Mammary epithelial cell (primary cell): ENCODE measurements around the gene CCDC158.
"Not testable (repeated sequence)": the region's sequence is repeated elsewhere in the genome, so short reads cannot be mapped to it uniquely, and the experiment has no call there.

ENCODE experiments used
- EZH2 ChIP-seq: IDR thresholded peaks from 2 replicates; pipeline ENCODE4 v1.6.1; 2012; ENCODE audit warnings: low read length, inconsistent platforms, borderline replicate concordance
- TF ChIP-seq, protein P1 (sequence below), 2 donors: IDR thresholded peaks in 1 of 2; conservative IDR thresholded peaks in 1 of 2; 2 replicates each; pipeline ENCODE4 v1.5.1; 2011 to 2012; ENCODE audit warnings: inconsistent platforms in 2 of 2, low read length in 2 of 2, mild to moderate bottlenecking in 2 of 2, control low read depth in 1 of 2, low read depth in 1 of 2; ENCODE audit not compliant: insufficient read depth in 1 of 2; ENCODE audit errors: extremely low read depth in 1 of 2

DNA sequence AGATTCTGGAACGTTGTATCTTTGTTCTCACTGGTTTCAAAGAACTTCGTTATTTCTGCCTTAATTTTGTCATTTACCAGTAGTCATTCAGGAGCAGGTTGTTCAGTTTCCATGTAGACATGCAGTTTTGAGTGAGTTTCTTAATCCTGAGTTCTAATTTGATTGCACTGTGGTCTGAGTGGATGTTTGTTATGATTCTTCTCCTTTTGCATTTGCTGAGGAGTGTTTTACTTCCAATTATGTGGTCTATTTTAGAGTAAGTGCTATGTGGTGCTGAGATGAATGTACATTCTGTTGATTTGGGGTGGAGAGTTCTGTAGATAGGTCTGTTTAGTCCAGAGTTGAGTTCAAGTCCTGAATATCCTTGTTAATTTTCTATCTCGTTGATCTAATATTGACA, 133.1 kb downstream of the CCDC158 start:
- TF ChIP-seq, protein P1, sequence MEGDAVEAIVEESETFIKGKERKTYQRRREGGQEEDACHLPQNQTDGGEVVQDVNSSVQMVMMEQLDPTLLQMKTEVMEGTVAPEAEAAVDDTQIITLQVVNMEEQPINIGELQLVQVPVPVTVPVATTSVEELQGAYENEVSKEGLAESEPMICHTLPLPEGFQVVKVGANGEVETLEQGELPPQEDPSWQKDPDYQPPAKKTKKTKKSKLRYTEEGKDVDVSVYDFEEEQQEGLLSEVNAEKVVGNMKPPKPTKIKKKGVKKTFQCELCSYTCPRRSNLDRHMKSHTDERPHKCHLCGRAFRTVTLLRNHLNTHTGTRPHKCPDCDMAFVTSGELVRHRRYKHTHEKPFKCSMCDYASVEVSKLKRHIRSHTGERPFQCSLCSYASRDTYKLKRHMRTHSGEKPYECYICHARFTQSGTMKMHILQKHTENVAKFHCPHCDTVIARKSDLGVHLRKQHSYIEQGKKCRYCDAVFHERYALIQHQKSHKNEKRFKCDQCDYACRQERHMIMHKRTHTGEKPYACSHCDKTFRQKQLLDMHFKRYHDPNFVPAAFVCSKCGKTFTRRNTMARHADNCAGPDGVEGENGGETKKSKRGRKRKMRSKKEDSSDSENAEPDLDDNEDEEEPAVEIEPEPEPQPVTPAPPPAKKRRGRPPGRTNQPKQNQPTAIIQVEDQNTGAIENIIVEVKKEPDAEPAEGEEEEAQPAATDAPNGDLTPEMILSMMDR (conservative IDR thresholded peaks at IDR 0.05 in 1 of 2, IDR thresholded peaks at IDR 0.05 in 1 of 2; ENCODE audit: extremely low read depth in 1 of 2, insufficient read depth in 1 of 2, low read depth in 1 of 2, low read length in 2 of 2) = not testable (repeated sequence)
- not testable (repeated sequence) for TF ChIP-seq EZH2
